Lower leg skin (tissue), 3 donors: ENCODE results near the gene PKDCC.

Source experiments
- POLR2A ChIP-seq, 2 donors: fragments of 450-650 bp; IDR thresholded peaks; one replicate each; pipeline ENCODE4 v1.6.1; 2016 to 2017; ENCODE audit warnings: antibody characterized with exemption in 2 of 2, mild to moderate bottlenecking in 1 of 2, moderate library complexity in 1 of 2
- TF ChIP-seq, protein P1 (sequence below), 3 donors: fragments of 450-650 bp; IDR thresholded peaks; one replicate each; pipeline ENCODE4 v1.5.1; 2016; ENCODE audit warnings: antibody characterized with exemption in 3 of 3, mild to moderate bottlenecking in 3 of 3, moderate library complexity in 2 of 3

DNA sequence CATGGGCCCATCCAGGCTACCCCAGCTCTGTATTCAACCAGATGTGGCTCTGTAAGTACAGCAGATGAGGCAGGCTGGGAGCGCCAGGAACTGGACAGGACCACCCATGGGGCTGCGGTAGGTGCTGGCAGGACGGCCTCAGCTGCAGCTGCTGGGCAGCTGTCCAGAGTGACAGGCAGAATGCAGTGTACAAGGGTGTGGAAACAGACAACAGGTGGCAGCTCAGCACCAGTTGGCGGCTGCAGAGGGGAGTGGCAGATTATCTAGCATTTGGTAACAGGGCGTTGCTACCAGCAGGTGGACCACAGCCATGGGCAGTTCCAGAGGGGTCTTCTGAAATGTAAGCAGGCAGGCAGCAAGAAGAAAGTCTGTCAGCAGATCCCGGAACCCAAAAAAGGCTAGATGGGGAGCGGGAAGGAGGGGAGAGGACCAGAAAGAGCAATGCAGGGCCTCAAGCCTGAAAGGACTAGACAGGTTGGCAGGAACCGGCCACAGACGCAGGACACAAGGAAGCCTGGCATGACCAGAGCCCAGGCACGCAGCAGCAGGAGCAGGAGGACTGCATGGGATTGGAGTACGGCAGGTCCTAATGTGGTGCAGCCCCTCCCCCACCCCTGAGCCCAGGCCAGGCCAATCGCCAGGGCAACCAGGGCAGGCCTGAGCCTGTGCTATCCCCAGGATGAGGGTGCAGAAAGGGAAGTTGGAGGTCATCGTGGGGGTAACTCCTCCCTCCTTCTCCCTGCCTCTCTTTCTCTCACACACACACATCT lies 24.7 kb downstream of the PKDCC start:
- TF ChIP-seq, protein P1, sequence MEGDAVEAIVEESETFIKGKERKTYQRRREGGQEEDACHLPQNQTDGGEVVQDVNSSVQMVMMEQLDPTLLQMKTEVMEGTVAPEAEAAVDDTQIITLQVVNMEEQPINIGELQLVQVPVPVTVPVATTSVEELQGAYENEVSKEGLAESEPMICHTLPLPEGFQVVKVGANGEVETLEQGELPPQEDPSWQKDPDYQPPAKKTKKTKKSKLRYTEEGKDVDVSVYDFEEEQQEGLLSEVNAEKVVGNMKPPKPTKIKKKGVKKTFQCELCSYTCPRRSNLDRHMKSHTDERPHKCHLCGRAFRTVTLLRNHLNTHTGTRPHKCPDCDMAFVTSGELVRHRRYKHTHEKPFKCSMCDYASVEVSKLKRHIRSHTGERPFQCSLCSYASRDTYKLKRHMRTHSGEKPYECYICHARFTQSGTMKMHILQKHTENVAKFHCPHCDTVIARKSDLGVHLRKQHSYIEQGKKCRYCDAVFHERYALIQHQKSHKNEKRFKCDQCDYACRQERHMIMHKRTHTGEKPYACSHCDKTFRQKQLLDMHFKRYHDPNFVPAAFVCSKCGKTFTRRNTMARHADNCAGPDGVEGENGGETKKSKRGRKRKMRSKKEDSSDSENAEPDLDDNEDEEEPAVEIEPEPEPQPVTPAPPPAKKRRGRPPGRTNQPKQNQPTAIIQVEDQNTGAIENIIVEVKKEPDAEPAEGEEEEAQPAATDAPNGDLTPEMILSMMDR (IDR thresholded peaks at IDR 0.05) = no peak
- no peak for TF ChIP-seq POLR2A (IDR thresholded peaks at IDR 0.05)
